Fibroblast of skin of scalp (primary cell): Measurements from ENCODE around the gene ADGRD1.
"Not testable (repeated sequence)": the region's sequence is repeated elsewhere in the genome, so short reads cannot be mapped to it uniquely, and the experiment has no call there.

Experiments used
- DNase-seq: peaks from one replicate; pipeline ENCODE4 v3.0.0-alpha.2; 2013

ADGRD1 gene

DNA sequence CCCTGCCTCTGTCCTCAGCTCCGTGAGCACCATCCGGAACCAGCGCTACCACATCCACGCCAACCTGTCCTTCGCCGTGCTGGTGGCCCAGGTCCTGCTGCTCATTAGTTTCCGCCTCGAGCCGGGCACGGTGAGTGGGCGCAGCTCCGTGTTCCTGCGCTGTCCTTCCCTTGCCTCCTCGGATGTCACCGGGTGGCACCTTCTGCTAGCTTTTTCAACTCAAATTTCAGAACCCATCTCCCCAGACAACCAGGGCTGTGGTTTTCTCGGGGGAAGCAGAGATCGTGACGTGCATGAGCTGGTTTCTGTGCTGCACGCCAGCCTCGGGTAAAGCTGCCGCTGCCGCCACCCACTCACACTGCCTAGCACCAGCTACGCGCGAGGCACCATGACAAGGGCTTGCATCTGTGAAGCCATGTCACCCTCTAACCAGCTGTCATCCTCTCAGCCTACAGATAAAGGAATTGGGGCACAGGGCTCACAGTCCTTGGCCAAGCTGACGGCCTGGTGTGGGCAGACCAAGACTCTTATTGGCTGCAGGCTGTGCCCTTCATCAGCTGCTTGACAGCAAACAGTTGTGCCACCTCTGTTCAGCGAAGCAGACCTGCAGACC is 152.1 kb downstream of the ADGRD1 start:
- DNase-seq = no peak

DNA sequence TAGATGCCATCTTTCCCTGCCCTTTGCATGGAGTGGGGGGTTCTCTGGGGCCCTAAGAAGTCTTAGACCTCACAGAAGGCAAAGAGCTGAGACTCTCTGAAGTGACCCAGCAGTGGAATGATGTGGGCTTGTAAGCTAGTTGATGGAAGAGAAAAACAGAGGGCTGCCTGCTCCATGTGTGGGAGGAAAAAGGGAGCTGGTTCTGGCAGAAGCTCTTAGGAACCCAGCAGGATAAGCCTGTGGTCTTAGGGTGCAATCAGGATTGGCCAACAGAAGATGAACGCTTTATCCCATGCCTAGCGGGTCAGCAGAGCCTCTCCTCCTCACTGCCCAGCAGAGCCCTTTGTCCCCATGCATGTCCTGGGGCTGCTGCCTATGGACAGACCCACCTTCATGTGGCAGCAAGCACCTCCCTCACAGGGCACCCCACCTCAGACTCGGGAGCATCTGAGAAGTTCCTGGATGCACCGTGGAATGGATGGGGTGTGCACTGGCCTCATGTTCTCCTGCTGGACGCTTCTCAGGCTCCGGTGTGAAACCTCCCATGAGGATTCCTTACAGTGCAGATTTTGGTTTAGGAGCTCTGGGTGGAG is 152.7 kb downstream of the ADGRD1 start:
- DNase-seq = no peak

DNA sequence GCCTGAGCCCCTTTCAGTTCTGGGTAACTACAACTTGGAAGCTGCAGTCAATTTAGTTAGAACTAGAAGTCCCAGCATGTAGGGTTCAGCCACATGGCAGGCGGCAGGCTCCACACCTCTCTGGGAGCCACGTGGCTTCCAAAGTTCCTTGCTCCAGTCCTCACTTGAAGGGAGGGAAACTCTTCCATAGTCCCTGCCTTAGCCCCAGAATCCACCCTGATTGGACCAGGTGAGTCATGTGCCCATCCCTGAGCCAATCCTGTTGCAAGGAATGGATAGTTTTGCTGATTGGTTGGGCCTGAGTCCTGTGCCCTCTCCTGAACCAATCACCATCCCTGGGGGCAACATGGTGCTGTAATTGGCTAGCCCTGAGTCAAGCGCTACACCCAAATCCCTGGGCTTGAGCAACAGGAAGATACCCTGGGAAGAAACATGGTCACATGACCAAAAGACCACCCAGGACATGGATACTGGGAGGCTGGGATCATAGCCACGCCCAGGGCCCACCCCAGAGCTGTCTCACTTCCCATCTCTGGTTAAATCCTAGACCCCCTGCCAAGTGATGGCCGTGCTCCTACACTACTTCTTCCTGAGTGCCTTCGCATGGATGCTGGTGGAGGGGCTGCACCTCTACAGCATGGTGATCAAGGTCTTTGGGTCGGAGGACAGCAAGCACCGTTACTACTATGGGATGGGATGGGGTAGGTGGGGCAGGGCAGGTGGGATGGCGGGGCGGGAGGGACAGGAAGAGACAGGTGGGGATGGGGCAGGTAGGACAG is 154.7 kb downstream of the ADGRD1 start:
- no peak for DNase-seq

- no peak for DNase-seq
Observed at GRCh38 chr12:131111446-131111845, 157.7 kb downstream of the ADGRD1 start.

- peak; percentile 83 for DNase-seq
Observed at GRCh38 chr12:131112021-131112420, 158.3 kb downstream of the ADGRD1 start.

- peak; percentile 65 for DNase-seq
Observed at GRCh38 chr12:131112700-131113290, 159.1 kb downstream of the ADGRD1 start.

DNA sequence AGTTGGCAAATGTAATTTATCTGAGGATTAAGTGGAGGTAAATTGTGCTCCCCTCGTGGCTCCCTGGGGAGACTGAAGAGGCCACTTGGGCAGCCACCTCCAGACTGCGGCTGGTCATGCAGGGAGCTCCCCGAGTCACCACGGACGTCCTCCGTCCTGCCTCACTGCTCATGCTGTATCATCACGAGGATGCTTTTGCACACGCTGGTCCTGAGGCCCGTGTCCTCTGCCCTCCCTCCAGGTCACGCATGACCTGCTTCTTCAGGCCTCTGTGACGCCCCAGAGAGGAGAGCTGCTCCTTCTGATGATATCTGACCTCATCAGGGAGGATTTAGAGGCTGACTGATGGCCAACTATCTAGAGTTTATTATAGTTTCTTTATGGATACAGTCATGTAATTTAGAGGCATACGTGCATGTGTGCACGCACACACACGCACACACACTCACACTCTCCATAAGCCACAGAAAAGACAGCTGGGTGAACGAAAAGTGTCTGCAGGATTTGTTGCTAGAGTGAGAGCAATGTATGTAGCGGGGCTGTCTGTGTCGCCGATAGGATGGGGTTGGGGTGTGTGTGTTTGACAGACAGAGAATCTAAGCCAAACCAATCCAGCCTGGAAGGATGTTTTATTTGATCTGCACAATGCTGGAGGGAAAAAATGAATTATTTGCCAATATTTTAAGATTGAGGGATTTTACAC is 160.0 kb downstream of the ADGRD1 start:
- peak; percentile 62 for DNase-seq

DNA sequence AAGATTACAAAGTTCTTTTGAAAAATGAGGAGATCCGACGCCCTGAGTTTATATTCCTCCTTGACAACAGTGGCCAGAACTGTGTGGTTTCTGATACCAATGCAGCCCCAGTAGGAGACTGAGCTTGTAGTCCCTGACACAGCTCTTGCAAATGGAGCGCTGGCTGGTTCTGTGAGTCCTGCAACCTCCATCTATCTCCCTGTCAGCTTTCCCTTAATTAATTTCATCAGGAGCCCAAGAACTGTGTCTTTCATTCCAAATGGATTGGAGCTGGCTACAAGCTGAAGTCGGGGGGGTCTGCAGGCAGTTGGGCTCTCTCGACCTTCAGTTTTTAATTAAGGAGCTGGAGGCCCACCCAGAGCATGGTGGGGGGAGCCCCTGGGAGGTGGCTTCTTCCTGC is 160.6 kb downstream of the ADGRD1 start:
- peak; percentile 42 for DNase-seq

GRCh38 chr12:131114942-131115584 is 161.4 kb downstream of the ADGRD1 start:
- DNase-seq = peak; percentile 83

- DNase-seq = no peak
Observed at GRCh38 chr12:131115766-131116467, 162.2 kb downstream of the ADGRD1 start.

DNA sequence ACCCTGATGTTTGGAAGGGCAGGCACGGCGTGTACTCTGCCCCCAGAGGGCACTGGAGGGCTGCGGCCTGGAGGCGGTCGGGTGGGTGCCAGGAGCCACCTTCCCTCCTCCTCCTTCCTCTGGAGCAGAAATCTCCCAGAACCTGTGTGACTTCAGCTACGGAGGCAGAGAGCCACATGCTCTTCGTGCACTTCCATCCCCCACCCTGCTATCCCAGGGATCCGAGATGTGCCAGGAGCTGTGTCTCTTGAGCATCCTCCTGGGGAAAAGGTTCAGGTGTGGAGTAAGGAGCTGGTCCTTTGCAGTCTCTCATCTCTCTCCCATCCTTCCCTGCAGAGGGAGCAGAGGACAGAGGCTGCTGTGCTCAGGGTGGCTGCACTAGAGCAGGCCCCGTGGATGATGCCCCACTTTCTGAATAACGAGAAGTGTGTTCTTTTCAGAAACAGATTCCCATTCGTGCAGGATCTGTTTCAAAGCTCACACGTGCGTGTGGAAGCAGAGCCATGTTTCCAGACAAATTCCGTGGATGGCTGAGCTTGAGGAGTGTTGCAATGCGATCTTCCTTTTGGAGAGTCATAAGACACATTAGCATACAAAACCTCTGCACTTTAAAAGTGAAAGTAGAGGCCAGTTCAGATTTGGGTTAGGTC is 162.9 kb downstream of the ADGRD1 start:
- DNase-seq = peak; percentile 69

DNA sequence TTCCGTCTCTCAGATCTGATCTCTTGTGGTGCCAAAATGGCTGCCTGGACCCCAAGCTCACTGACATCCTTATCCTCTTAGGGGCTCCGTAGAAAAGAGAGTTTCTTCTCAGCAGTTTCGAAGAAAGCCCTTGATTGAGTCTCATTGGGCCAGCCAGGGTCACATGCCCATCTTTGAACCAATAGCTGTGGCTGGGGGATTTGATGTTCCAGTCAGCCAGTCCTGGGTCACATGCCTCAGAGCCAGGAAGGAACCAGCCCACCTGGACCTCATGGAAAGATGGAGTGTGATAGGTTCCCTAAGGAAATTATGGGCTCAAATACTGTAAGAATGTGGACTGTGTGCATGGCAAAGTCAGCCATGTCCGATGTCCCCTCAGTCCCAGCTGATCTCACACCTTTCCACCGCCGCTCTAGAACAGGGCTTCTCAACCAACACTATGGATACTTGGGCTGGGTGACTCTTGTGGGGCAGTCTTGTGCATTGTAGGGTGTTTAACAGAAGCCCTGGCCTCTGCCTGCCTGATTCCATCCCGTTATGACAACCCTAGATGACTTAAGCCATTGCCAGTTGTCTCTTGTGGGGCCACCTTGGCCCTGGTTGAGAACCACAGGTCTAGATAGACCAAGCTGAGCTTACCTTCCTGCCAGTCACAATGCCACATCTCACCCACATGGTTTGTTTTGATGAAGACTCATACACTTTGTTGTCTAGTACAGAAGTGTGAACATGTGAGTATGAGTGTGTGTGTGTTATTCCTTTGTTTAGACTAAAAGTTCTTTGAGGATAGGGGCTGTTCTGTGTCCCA is 163.9 kb downstream of the ADGRD1 start:
- no peak for DNase-seq

DNA sequence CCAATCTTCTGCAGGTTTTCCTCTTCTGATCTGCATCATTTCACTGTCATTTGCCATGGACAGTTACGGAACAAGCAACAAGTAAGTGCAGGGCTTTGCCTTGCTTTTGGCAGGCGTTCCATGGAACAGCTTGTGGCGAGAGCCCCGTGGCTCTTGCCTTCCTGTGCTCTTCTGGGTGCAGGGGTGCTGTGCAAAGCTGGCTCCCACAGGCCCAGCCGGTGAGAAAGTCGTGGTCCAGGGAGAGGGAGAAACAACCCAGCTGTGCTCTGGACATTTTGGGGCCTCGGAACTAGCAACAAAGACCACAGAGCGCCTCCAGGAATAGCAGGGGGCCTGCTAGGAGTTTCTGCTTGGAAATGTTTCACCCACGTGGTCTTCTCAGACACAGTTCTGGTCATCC is 164.7 kb downstream of the ADGRD1 start:
- DNase-seq = no peak

DNA sequence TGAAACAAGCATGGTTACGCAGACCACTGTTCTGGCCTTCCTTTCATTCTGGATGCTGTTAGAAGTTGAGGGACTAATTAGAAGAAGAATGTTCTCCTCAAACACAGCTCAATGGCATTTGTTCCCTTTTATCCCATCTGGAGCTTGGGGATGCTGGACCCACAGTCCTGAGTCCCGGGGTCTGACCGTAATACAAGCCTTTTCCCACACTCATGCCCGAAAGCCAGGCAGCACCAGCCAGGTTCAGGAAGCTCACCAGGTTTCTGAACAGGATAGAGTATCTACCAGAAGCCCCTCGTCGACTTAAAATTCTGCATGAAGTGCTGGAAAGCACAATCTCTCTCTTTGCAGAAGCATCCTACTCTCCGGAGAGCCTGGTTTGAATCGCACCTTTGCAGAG is 165.6 kb downstream of the ADGRD1 start:
- DNase-seq = not testable (repeated sequence)

GRCh38 chr12:131119936-131120335 is 166.2 kb downstream of the ADGRD1 start:
- no peak for DNase-seq

- no peak for DNase-seq
Observed at GRCh38 chr12:131120831-131121271, 167.1 kb downstream of the ADGRD1 start.

GRCh38 chr12:131121705-131122405 is 168.1 kb downstream of the ADGRD1 start:
- DNase-seq = no peak

GRCh38 chr12:131122631-131123030 is 168.9 kb downstream of the ADGRD1 start:
- no peak for DNase-seq

GRCh38 chr12:131123817-131124216 is 170.1 kb downstream of the ADGRD1 start:
- no peak for DNase-seq
